Psoas muscle (tissue), 8 donors: ENCODE measurements around the gene MFSD1. TPM values are rescaled to one million over a fixed set of nuclear protein-coding genes. Genes with fewer than 3 reads are reported as not detected.

Experiments
- ATAC-seq, 4 donors: fragments of 200-7000 bp; cut with Tn5 transposase; one replicate each; pipeline ENCODE4 v1.9.1; 2020; ENCODE audit warnings: moderate library complexity in 3 of 4, mild to moderate bottlenecking in 2 of 4
- DNase-seq, 2 donors: peaks; one replicate each; pipeline ENCODE4 v3.0.0-alpha.2; 2020
- H3K27ac ChIP-seq: fragments of 200-600 bp; one replicate; pipeline ENCODE4 v1.8.0; 2022
- H3K27me3 ChIP-seq, 3 donors: fragments of 200-600 bp in 1 of 3; one replicate each; pipeline versions ENCODE4 v1.6.1 to v1.8.0; 2013 to 2022; ENCODE audit warnings: low read length in 2 of 3, mild to moderate bottlenecking in 2 of 3, moderate library complexity in 1 of 3; ENCODE audit not compliant: insufficient read depth in 3 of 3
- H3K36me3 ChIP-seq, 2 donors: fragments of 200-600 bp in 1 of 2; one replicate each; pipeline versions ENCODE4 v1.6.1 to v1.8.0; 2013 to 2022; ENCODE audit warnings: low read depth in 1 of 2, mild to moderate bottlenecking in 1 of 2, moderate library complexity in 1 of 2; ENCODE audit not compliant: insufficient read depth in 1 of 2
- H3K4me1 ChIP-seq: fragments of 200-600 bp; one replicate; pipeline ENCODE4 v1.8.0; 2022
- H3K4me3 ChIP-seq: fragments of 200-600 bp; one replicate; pipeline ENCODE4 v1.8.0; 2022; ENCODE audit warnings: mild to moderate bottlenecking
- H3K9me3 ChIP-seq: fragments of 200-600 bp; one replicate; pipeline ENCODE4 v1.8.0; 2022
- WGBS, 3 donors: extraction: QIAGEN DNeasy Blood & Tissue Kit; methylation state at CpG; one replicate each; pipeline versions ENCODE4 v1.1.6 to v1.1.7; 2013; 5-methylcytosine and 5-hydroxymethylcytosine counted together
- intact Hi-C, 2 donors: fragments of 100-400 bp; cut with DNase I; formaldehyde crosslinking; loops; one replicate each; pipeline versions ENCODE4 v1.11.0 to v1.14.2; 2022
- polyA plus RNA-seq, 3 donors: library from polyadenylated mRNA; stranded (reverse); fragments of 200-250 nt; gene quantifications; one replicate each; pipeline ENCODE4 v1.2.3, GENCODE V29; 2013
- total RNA-seq, 4 donors: library from RNA; stranded (reverse); fragmentation: NEBNext Ultra II Directional in 2 of 4; extraction: Animal tissue kit (Norgen Biotek cat#: 25700) in 2 of 4; gene quantifications; one replicate each; pipeline versions ENCODE4 v1.2.1 to v1.2.4, GENCODE V29; 2021 to 2023
- TF ChIP-seq, protein P1 (sequence below): fragments of 200-600 bp; IDR thresholded peaks from one replicate; pipeline ENCODE4 v1.8.0; 2022; ENCODE audit warnings: antibody characterized with exemption
- donor health status: healthy with polysubstance abuse.
- donor health status: DM: no; HTN: no; CAD: no; lungs with moderate emphysema.
- donor health status: Bipolar disorder and iron deficiency.
- donor health status: healthy.
- donor health status: DM: yes; HTN: yes; CAD: no.
- donor health status: DM: no; HTN: no; CAD: no.
- donor health status: DM: no; HTN: no; CAD: no.
- donor health status: DM: yes; HTN: yes; CAD: no.

The MFSD1 gene
- total and polyA plus RNA-seq, 7 donors, result 10.6 to 29.6 (median 18.4) TPM

DNA sequence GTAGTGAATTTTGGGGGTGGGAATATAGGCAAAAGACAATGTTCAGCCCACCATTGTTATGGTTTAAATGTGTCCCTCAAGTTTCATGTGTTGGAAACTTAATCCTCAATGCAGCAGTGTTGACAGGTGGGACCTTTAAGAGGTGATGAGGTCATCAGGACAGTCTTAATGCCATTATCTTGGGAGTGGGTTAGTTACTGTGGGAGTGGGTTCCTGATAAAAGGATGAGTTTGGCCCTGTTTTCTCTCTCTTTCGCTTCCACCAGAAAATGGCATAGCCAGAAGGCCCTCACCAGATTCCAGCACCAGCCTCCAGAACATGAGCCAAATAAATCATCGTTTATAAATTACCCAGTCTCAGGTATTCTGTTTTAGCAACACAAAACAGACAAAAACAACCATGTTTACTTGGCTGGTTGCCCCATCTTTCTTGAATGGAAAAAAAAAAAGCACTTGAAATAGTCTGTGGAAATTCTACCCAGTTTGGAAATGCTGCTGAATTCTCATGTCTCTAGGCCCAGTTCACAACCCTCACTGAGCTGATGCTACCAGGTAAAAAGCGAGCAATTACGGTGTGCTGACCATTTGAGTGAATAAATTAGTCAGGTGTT, 31.0 kb upstream of the MFSD1 start:
- H3K36me3 ChIP-seq, result no peaks in the 10 kb centered on the region
- intact Hi-C loops, result no loop called here
- DNase-seq (no peak), ATAC-seq (no peak)
- 83 to 85% (median 85%) methylated on average over 4 of the region's 4 CpGs for WGBS, 3 donors
- H3K4me1 ChIP-seq, result peaks cover 23% of the 10 kb centered on the region
- TF ChIP-seq, protein P1, sequence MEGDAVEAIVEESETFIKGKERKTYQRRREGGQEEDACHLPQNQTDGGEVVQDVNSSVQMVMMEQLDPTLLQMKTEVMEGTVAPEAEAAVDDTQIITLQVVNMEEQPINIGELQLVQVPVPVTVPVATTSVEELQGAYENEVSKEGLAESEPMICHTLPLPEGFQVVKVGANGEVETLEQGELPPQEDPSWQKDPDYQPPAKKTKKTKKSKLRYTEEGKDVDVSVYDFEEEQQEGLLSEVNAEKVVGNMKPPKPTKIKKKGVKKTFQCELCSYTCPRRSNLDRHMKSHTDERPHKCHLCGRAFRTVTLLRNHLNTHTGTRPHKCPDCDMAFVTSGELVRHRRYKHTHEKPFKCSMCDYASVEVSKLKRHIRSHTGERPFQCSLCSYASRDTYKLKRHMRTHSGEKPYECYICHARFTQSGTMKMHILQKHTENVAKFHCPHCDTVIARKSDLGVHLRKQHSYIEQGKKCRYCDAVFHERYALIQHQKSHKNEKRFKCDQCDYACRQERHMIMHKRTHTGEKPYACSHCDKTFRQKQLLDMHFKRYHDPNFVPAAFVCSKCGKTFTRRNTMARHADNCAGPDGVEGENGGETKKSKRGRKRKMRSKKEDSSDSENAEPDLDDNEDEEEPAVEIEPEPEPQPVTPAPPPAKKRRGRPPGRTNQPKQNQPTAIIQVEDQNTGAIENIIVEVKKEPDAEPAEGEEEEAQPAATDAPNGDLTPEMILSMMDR, result no peak
- no peaks in the 10 kb centered on the region for H3K27me3 ChIP-seq
- H3K4me3 ChIP-seq, result no peak overlapping the region
- H3K9me3 ChIP-seq, result no peaks in the 10 kb centered on the region
- no peak overlapping the region for H3K27ac ChIP-seq

DNA sequence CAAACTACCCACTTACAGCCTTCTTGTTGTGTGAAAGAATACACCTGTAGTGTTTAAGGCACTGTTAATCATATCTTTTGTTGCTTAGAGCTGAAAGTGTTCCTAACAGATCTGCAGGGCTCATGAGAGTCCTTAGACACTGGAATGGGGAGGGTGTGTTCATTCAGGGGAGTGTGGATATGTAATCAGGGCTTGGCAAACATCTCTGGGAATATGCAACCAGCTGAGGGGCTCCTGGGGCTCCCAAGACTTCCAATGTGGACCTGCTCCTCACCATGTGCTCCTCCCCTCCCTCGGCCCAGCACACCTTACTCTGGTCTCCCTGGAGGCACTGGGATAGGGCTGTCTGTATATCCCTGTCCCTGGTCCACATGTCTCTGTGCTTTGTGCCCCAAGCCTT, 30.3 kb upstream of the MFSD1 start:
- H3K4me3 ChIP-seq, result no peak overlapping the region
- ATAC-seq, result no peak
- no peak overlapping the region for H3K27ac ChIP-seq
- no peaks in the 10 kb centered on the region for H3K9me3 ChIP-seq
- intact Hi-C loops, result no loop called here
- peaks cover 23% of the 10 kb centered on the region for H3K4me1 ChIP-seq
- no peaks in the 10 kb centered on the region for H3K36me3 ChIP-seq
- TF ChIP-seq, protein P1, result no peak
- WGBS, 3 donors, result 91 to 100% (median 100%) methylated on average over 1 of the region's 1 CpG
- DNase-seq, result no peak
- H3K27me3 ChIP-seq, result no peaks in the 10 kb centered on the region

DNA sequence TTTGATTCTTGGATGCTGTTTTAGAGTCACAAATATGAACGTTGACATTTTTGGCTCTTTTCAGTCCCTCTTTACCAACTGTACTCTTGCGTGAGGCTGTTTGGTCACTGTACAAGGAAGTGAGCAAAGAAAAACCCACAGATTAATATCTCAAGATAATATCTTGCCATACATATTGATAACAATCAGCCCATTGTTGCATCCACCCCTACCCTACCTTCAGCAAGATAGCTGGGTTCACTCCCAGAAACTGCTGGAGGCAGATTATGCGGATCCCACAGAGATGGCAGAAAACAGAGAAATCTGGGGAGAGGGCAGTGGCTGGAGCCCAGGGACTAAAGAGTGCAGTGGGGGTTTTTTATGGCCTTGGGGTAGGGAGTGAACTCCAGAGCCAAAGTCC, 29.9 kb upstream of the MFSD1 start:
- TF ChIP-seq, protein P1, result no peak
- no peaks in the 10 kb centered on the region for H3K9me3 ChIP-seq
- peaks cover 23% of the 10 kb centered on the region for H3K4me1 ChIP-seq
- intact Hi-C loops, result no loop called here
- H3K27me3 ChIP-seq, result no peaks in the 10 kb centered on the region
- no peak overlapping the region for H3K27ac ChIP-seq
- no peaks in the 10 kb centered on the region for H3K36me3 ChIP-seq
- H3K4me3 ChIP-seq, result no peak overlapping the region
- no peak for ATAC-seq
- no peak for DNase-seq
- 70 to 77% (median 74%) methylated on average over 3 of the region's 3 CpGs for whole genome bisulfite sequencing, 3 donors

DNA sequence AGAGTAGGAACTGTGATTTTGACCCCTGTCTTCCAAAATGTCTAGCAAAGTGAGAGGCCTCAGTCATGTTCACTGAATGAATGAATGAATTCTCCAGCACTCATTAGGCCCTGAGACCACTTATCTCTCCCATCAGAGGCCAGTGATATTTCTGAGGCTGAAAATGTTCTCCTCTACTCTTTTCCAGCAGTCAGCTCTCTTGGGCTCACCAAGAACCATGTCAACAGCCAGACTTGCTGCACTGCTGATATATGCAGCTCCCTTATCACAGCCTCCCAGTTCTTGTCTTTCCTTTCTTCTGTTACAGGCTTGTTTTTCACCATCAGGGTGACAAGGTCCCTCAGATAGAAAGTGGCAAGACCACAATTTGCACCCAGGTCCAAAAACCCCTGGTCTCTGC, 28.7 kb upstream of the MFSD1 start:
- TF ChIP-seq, protein P1, result no peak
- H3K27ac ChIP-seq, result no peak overlapping the region
- ATAC-seq (no peak), DNase-seq (no peak)
- intact Hi-C loops, result no loop called here
- H3K36me3 ChIP-seq, result no peaks in the 10 kb centered on the region
- peaks cover 16% of the 10 kb centered on the region for H3K4me1 ChIP-seq
- no peaks in the 10 kb centered on the region for H3K9me3 ChIP-seq
- no peaks in the 10 kb centered on the region for H3K27me3 ChIP-seq
- H3K4me3 ChIP-seq, result no peak overlapping the region
